Ishikawa (cell line): Measurements from ENCODE around the gene ABCC3.

ENCODE experiments used
- CEBPB ChIP-seq: IDR thresholded peaks from 2 replicates; pipeline ENCODE4 v1.6.1; 2012
- CREB1 ChIP-seq: IDR thresholded peaks from 2 replicates; pipeline ENCODE4 v1.6.1; 2012; ENCODE audit warnings: low read depth
- EGR1 ChIP-seq: IDR thresholded peaks from 2 replicates; pipeline ENCODE4 v1.6.1; 2012
- EP300 ChIP-seq: IDR thresholded peaks from 2 replicates; pipeline ENCODE4 v1.6.1; 2012; ENCODE audit warnings: borderline replicate concordance
- FOXM1 ChIP-seq: IDR thresholded peaks from 2 replicates; pipeline ENCODE4 v1.6.1; 2012; ENCODE audit warnings: low read depth, borderline replicate concordance
- MAX ChIP-seq: IDR thresholded peaks from 2 replicates; pipeline ENCODE4 v1.6.1; 2012
- NFIC ChIP-seq: IDR thresholded peaks from 2 replicates; pipeline ENCODE4 v1.6.1; 2012
- RAD21 ChIP-seq: IDR thresholded peaks from 2 replicates; pipeline ENCODE4 v1.6.1; 2012; ENCODE audit warnings: low read depth
- REST ChIP-seq: IDR thresholded peaks from 2 replicates; pipeline ENCODE4 v1.6.1; 2012; ENCODE audit warnings: low read depth, mild to moderate bottlenecking
- TAF1 ChIP-seq: IDR thresholded peaks from 2 replicates; pipeline ENCODE4 v1.6.1; 2012; ENCODE audit warnings: low read depth, mild to moderate bottlenecking
- TCF12 ChIP-seq: IDR thresholded peaks from 2 replicates; pipeline ENCODE4 v1.6.1; 2012; ENCODE audit warnings: low read depth
- TEAD4 ChIP-seq: IDR thresholded peaks from 2 replicates; pipeline ENCODE4 v1.6.1; 2012
- USF1 ChIP-seq: IDR thresholded peaks from 2 replicates; pipeline ENCODE4 v1.6.1; 2012
- YY1 ChIP-seq: IDR thresholded peaks from 2 replicates; pipeline ENCODE4 v1.6.1; 2012; ENCODE audit warnings: low read depth
- ZBTB7A ChIP-seq: IDR thresholded peaks from 2 replicates; pipeline ENCODE4 v1.6.1; 2012; ENCODE audit warnings: low read depth

The ABCC3 gene

GRCh38 chr17:50697062-50697461 lies 62.4 kb downstream of the ABCC3 start:
- TF ChIP-seq TAF1 = no peak
- no peak for TF ChIP-seq FOXM1
- no peak for TF ChIP-seq EP300

GRCh38 chr17:50697663-50698272 lies 63.1 kb downstream of the ABCC3 start:
- TF ChIP-seq RAD21 = peak; percentile 11; the same call in 1 of the 2 replicates
- no peak for TF ChIP-seq ZBTB7A
- no peak for TF ChIP-seq CEBPB
- TF ChIP-seq TCF12 = no peak
- no peak for TF ChIP-seq TEAD4
- no peak for TF ChIP-seq TAF1

GRCh38 chr17:50699410-50699809 lies 64.7 kb downstream of the ABCC3 start:
- TF ChIP-seq NFIC = 0 out of 2 replicates have a peak, but pooled peaks have one; percentile 33
- no peak for TF ChIP-seq RAD21

GRCh38 chr17:50703162-50703561 lies 68.5 kb downstream of the ABCC3 start:
- TF ChIP-seq REST (no peak), RAD21 (no peak), EP300 (no peak), TEAD4 (no peak), CEBPB (no peak), YY1 (no peak), TCF12 (no peak), MAX (no peak)

GRCh38 chr17:50707289-50708049 lies 72.8 kb downstream of the ABCC3 start, which contains the start of gene ANKRD40:
ANKRD40 (minus strand) TSS chr17:50707914; CDS start chr17:50707654, 260 bp downstream.
- 0 out of 2 replicates have a peak, but pooled peaks have one; percentile 42 for TF ChIP-seq CEBPB
- peak; percentile 93 for TF ChIP-seq TAF1
- TF ChIP-seq TEAD4 = no peak
- TF ChIP-seq FOXM1 = no peak
- TF ChIP-seq ZBTB7A = 0 out of 2 replicates have a peak, but pooled peaks have one; percentile 30
- TF ChIP-seq EGR1 = no peak
- TF ChIP-seq YY1 = peak; percentile 80
- TF ChIP-seq NFIC = peak; percentile 54; the same call in 1 of the 2 replicates
- TF ChIP-seq TCF12 = peak; percentile 80; the same call in 1 of the 2 replicates
- peak; percentile 85 for TF ChIP-seq USF1
- TF ChIP-seq MAX = peak; percentile 95
- no peak for TF ChIP-seq RAD21
- peak; percentile 57; the same call in 1 of the 2 replicates for TF ChIP-seq EP300
- no peak for TF ChIP-seq REST
- TF ChIP-seq CREB1 = no peak

- no peak for TF ChIP-seq TCF12
- no peak for TF ChIP-seq USF1
- TF ChIP-seq REST = no peak
- TF ChIP-seq TEAD4 = no peak
- TF ChIP-seq CEBPB = no peak
- no peak for TF ChIP-seq RAD21
- TF ChIP-seq EGR1 = no peak
- no peak for TF ChIP-seq YY1
- TF ChIP-seq TAF1 = no peak
- TF ChIP-seq EP300 = no peak
- TF ChIP-seq FOXM1 = no peak
- TF ChIP-seq CREB1 = no peak
These were observed 73.6 kb downstream of the ABCC3 start for GRCh38 chr17:50708050-50709000.
